KBM-7 (cell line): ENCODE data around the gene DNAJA4.

Source experiments
- DNase-seq: peaks from one replicate; pipeline ENCODE4 v3.0.0-alpha.2; 2015
- in situ Hi-C: fragments of 300-500 bp; cut with MboI; formaldehyde crosslinking; loops from 2 replicates; pipeline ENCODE4 v1.14.3; 2020; ENCODE audit warnings: low sequenced_read_pairs, low pct_unique_long_range_greater_than_20kb, mixed read lengths

Gene DNAJA4

GRCh38 chr15:78266229-78266628 is 1.9 kb downstream of the DNAJA4 start:
- DNase-seq = no peak
- in situ Hi-C loops = no loop called here

GRCh38 chr15:78266806-78267205 is 2.4 kb downstream of the DNAJA4 start:
- in situ Hi-C loops = no loop called here
- DNase-seq = no peak

- in situ Hi-C loops = no loop called here
- no peak for DNase-seq
These were observed 8.0 kb downstream of the DNAJA4 start for GRCh38 chr15:78272316-78272715.

GRCh38 chr15:78272776-78273175 is 8.4 kb downstream of the DNAJA4 start:
- in situ Hi-C loops = no loop called here
- DNase-seq = no peak

- no peak for DNase-seq
- in situ Hi-C loops = no loop called here
These were observed 10.6 kb downstream of the DNAJA4 start for GRCh38 chr15:78274994-78275393.

GRCh38 chr15:78276064-78276943 is 11.9 kb downstream of the DNAJA4 start:
- no peak for DNase-seq
- in situ Hi-C loops = no loop called here

GRCh38 chr15:78280319-78281072 is 16.1 kb downstream of the DNAJA4 start:
- no peak for DNase-seq
- in situ Hi-C loops = no loop called here

- in situ Hi-C loops = no loop called here
- DNase-seq = no peak
These were observed 18.0 kb downstream of the DNAJA4 start for GRCh38 chr15:78282324-78282723.

- peak; percentile 33 for DNase-seq
- in situ Hi-C loops = no loop called here
These were observed 20.4 kb downstream of the DNAJA4 start for GRCh38 chr15:78284758-78285157.

- no peak for DNase-seq
- in situ Hi-C loops = no loop called here
These were observed 25.9 kb downstream of the DNAJA4 start for GRCh38 chr15:78290222-78290621.

GRCh38 chr15:78291052-78291451 is 26.7 kb downstream of the DNAJA4 start:
- no peak for DNase-seq
- in situ Hi-C loops = no loop called here

GRCh38 chr15:78291698-78292097 is 27.3 kb downstream of the DNAJA4 start:
- DNase-seq = no peak
- in situ Hi-C loops = no loop called here

- in situ Hi-C loops = no loop called here
- DNase-seq = no peak
These were observed 27.9 kb downstream of the DNAJA4 start for GRCh38 chr15:78292219-78292618.

- peak; percentile 99 for DNase-seq
These were observed 35.0 kb downstream of the DNAJA4 start, which contains the start of gene SKIC8 for GRCh38 chr15:78299101-78299930. Gene SKIC8, minus strand, starts transcription at chr15:78299609. Its CDS starts 3,923 bp downstream, at chr15:78295686.

GRCh38 chr15:78301326-78301725 is 37.0 kb downstream of the DNAJA4 start:
- in situ Hi-C loops = loop anchor here (25.0 kb wide), 1 partner anchor 111 kb away; no protein-coding TSS in a partner anchor
- DNase-seq = no peak

More at GRCh38 chr15:78299101-78299930, 35.0 kb downstream of the DNAJA4 start, which contains the start of gene SKIC8:
- in situ Hi-C loops = no loop called here

- DNase-seq = peak; percentile 77
- in situ Hi-C loops = loop anchor here (25.0 kb wide), 1 partner anchor 110 kb away; no protein-coding TSS in a partner anchor
These were observed 37.5 kb downstream of the DNAJA4 start for GRCh38 chr15:78301828-78302227.

GRCh38 chr15:78302579-78303312 is 38.4 kb downstream of the DNAJA4 start:
- no peak for DNase-seq
- in situ Hi-C loops = loop anchor here (25.0 kb wide), 1 partner anchor 110 kb away; no protein-coding TSS in a partner anchor
